GM06990 (cell line): Measurements from ENCODE around the gene CERS6.

Source experiments
- DNase-seq: peaks from one replicate; pipeline ENCODE4 v3.0.0-alpha.2; 2011; ENCODE audit not compliant: insufficient read length; ENCODE audit errors: extremely low read depth
- H3K27me3 ChIP-seq: replicated peaks from 2 replicates; pipeline ENCODE4 v1.6.0; 2011; ENCODE audit warnings: low read length; ENCODE audit not compliant: control insufficient read depth, insufficient read depth
- H3K36me3 ChIP-seq: 2 replicates; pipeline ENCODE4 v1.5.1; 2011; ENCODE audit warnings: low read length; ENCODE audit not compliant: control insufficient read depth, insufficient read depth
- H3K4me3 ChIP-seq: replicated peaks from 2 replicates; pipeline ENCODE4 v1.5.1; 2011; ENCODE audit warnings: low read depth, mild to moderate bottlenecking, control low read depth, low read length
- CTCF ChIP-seq: IDR thresholded peaks from 2 replicates; pipeline ENCODE4 v1.5.1; 2011; ENCODE audit warnings: low read length, control low read depth, mild to moderate bottlenecking, inconsistent platforms; ENCODE audit not compliant: insufficient read depth, poor library complexity, severe bottlenecking

The CERS6 gene

GRCh38 chr2:168514692-168515091 is 58.6 kb downstream of the CERS6 start:
- DNase-seq, result no peak
- no peak for TF ChIP-seq CTCF
- Histone ChIP-seq H3K27me3 (no peaks in the 10 kb centered on the region), H3K36me3 (no peaks in the 10 kb centered on the region; the same call in 1 of the 2 replicates), H3K4me3 (no peak overlapping the region)

GRCh38 chr2:168515502-168515901 is 59.4 kb downstream of the CERS6 start:
- no peak for DNase-seq
- Histone ChIP-seq H3K4me3 (no peak overlapping the region), H3K27me3 (no peaks in the 10 kb centered on the region), H3K36me3 (no peaks in the 10 kb centered on the region)
- no peak for TF ChIP-seq CTCF

- no peak overlapping the region for H3K4me3 ChIP-seq
- no peak for TF ChIP-seq CTCF
- no peak for DNase-seq
These were observed 61.7 kb downstream of the CERS6 start for GRCh38 chr2:168517816-168518215.

GRCh38 chr2:168518555-168519066 is 62.5 kb downstream of the CERS6 start:
- no peak for TF ChIP-seq CTCF
- DNase-seq, result no peak
- Histone ChIP-seq H3K27me3 (no peaks in the 10 kb centered on the region), H3K36me3 (no peaks in the 10 kb centered on the region), H3K4me3 (no peak overlapping the region)

More at GRCh38 chr2:168517816-168518215, 61.7 kb downstream of the CERS6 start:
- H3K27me3 ChIP-seq, result no peaks in the 10 kb centered on the region
- H3K36me3 ChIP-seq, result no peaks in the 10 kb centered on the region

- TF ChIP-seq CTCF, result no peak
- H3K27me3 ChIP-seq, result no peaks in the 10 kb centered on the region
- DNase-seq, result no peak
- no peak overlapping the region for H3K4me3 ChIP-seq
- H3K36me3 ChIP-seq, result no peaks in the 10 kb centered on the region
These were observed 63.6 kb downstream of the CERS6 start for GRCh38 chr2:168519534-168520308.
